ENCODE results near the gene ATP2A3.

ATP2A3 gene

DNA sequence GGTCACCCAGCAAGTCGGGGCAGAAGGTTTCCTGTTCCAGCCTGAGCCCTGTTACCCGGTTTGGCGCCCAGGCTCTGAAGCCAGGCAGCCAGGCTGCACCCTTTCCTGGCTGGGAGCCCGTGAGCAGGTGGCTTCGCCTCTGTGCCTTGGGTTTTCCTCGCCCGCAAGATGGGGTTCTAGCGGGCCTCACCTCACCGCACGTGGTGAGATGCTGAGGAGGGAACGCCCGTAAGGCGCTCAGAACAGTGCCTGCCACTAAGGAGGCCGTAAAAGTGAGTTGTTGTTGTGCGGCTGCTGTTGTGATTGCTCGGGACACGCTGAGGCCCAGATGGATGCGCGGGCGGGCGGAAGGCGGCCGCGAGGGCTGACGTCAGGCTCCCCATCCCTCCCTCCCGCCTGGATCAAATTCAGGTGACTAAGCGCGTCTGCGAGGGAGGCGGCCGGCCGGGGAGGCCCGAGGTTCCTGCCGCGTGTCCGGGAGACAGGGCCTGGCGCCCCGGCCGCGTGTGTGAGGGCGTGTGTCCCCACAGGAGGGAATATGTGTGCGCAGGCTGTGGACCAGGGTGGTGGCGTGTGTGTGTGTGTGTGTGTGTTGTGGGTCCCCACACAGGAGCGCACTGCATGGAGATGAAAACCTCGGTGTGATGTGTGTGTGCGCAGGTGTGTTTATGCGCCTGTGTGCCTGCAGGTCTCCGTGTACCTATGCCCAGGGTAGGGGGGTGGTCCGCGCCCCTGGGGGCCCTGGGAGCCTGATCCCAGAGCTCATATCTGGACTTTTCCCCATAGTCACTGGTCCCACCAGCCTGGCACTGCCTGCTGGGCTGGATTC lies 75.7 kb downstream of the ATP2A3 start:
- DNase-seq, result no peak

DNA sequence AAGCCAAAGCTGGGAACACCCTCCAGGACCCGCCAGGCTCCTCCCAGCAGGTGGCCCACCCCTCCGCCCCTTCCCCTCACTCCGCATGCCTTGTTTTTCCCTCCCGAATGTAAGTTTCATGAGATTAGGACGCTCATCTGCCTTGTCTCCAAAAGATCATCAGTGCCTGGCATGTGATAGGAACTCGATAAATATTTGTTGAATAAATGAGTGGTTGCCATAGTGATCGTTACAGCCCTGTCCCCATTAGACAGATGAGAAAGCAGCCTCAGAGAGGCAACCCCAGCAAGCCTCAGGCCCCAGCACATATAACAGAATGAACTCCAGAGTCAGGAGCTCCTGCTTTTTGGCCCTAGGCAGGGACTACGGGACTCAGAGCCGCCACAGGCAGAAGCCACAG lies 76.4 kb downstream of the ATP2A3 start:
- no peak for DNase-seq

DNA sequence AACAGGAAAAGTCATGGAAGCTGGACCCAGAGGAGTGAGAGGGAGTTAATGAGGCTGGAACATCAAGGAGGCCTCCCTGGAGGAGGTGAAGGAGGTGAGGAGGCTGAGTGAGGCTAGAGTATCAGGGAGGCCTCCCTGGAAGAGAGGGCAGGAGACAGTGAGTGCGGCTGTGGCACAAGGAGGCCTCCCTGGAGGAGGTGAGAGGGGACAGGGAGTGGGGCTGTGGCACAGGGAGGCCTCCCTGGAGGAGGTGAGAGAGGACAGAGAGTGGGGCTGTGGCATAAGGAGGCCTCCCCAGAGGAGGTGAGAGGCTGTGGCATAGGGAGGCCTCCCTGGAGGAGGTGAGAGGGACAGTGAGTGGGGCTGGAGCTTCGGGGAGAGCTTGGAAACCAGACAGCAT lies 76.8 kb downstream of the ATP2A3 start:
- no peak for DNase-seq

DNA sequence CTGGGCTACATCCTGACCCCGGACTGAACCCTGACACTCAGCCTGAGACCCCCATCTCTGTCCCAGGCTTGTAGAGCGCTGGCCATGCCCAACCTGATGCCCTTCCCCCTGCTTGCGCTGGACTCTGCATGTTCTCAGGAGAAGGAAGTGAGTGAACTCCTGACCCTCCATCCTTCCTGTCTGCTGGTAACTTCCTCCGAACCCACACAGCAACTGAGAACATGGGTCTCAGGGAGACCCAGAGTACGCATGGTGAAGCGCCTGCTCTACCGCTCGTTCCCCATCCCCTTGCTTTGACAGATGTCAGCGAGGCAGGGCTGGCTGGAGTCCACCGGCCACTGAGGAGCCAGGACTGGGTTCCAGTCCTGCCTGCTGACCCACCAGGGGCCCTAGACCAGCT lies 77.5 kb downstream of the ATP2A3 start:
- DNase-seq, result no peak

DNA sequence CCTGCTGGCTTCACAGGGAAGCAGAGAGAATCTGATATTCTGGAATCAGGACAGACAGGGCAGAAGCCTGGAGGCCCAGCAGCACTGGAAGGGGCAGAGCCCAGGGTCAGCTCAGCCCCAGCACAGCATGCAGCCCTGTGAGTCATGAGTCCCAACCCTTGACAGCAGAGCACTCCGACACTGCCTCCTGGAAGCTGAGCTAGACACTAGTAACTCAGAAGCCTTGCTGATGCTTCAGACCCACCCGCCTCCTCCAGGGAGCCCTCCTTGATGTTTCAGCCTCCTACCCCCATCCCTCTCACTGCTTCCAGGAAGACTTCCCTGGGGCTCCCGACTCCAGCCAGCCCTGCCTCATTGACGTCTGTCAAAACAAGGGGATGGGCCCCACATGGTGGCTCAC lies 78.3 kb downstream of the ATP2A3 start:
- no peak for DNase-seq

DNA sequence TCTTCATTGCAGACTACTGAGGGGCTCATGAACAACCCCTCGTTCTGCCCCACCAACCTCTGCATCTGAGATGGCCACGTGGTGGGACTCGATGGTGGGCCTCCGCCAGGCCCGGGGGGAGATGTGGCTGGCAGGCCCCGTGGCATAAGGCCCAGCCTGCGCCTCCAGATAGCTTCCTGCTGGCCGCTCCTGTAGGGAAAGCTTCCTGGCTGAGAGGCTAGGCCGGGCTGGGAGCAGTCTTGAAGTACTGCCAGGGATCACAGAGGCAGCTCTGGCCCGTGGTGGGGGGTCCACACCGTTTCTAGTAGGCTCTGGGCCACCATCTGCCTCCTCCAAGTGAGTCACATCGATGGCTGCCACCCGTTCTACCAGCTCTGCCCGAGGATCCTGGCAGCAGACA lies 79.0 kb downstream of the ATP2A3 start:
- no peak for DNase-seq

DNA sequence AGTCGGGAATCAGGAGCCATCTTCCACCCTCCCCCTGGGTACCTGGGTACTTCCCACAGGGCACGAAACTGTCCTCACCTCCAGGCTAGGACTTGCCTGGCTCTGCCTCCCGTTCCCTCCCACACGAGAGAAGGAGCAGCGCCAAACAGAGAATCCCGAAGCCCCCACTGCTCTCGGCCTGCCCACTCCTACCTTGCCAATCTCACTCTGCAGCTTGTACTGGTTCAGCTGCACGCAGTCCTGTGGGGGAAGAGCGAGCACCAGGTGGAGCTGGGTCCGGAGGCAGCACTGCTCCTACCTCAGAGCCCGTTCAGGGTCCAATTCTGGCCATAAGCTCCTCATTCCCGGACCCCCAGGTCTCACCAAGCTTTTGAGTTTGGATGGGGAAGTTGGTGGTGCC lies 80.0 kb downstream of the ATP2A3 start:
- no peak for DNase-seq

DNA sequence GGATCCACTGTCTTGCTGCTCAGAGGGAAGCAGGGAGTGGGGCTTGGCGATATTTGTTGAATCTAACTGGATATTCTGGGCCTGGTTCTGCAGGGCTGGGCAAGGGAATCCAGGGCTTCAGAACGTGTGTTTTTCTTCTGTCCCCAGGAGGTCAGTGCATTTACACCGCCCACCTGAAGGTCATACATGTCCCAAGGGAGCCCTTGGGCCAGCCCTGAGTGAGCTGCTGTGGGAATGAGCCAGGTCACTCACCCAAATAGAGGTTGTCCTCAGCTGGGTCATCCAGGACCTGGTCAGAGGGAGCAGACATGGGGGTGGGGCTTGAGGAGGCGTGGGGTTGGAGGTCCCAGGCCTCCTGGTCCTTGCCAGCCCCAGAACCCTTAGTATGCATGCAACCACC lies 82.0 kb downstream of the ATP2A3 start:
- DNase-seq, result no peak

DNA sequence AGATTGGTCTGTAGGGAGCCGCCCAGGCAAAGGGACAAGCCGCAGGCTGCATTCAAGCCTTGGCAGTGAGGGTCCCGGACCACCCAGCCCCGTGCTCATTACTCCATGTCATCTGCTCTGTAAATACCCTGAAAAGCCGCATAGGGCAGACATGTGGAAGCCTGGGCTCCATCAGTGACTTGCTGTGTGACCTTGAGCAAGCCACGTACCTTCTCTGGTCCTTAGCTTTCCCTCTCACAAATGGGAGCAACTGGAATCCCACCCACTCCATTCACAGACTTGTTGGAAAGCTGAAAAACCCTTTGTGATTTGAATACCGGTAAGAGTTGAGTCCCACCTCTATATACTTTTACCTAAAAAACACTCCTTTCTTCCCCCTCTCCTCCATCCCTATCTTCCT lies 83.3 kb downstream of the ATP2A3 start:
- no peak for DNase-seq

DNA sequence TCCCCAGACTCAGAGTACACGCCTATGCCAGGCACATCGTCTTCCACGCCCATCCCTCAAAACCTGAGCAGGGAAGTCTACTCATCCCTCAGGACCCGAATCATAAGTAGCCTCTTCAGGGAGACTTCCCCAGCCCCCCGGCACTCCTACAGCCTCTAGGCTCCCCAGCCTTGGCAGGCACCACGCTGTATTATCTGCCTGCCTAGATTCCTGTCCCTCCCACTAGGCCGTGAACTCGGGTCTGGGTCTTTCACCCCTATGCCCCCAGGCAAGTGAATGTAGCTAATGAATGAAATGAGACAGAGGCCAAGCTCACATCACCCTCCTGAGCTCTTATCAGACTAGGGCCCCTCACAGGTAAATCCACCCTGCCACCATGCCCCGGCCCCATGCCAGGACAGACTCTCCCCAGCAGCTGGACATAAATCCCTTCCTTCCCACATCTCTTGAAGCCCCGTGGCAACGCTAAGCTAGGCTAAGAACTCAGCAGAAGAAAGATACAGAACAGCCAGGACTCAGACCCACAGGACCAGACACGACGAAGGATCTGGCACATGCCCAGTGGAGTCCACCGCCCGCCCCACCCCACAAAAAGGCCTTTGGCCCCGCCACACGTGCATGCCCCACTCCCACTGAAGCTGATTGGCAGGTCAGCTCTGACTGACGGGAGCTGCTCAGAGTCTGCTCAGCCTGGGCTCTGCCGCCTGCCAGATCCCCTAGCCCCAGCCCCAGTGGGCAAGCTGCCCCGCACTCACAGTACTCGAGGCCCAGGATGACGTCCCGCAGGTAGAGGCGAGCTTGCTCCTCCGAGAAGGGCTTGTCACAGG lies 84.4 kb downstream of the ATP2A3 start:
- DNase-seq, result no peak

DNA sequence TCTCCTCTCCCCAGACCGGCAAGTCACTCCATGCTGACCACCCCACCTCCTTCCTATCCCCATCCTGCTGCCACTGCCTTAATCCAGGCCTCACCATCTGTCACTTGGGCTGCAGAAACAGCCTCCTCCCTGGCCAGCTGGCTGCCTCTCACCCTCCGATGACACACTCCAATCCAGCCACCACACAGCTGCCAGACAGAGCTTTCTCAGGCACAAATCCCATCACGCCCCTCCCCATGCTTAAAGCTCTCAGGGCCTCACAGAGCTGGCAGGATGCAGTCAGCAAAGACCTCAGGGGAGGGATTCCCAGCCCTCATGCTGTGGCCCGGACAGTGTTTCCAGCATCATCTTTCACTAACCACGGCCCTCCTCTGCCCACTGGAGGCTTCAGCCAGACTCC lies 85.1 kb downstream of the ATP2A3 start:
- DNase-seq, result no peak

DNA sequence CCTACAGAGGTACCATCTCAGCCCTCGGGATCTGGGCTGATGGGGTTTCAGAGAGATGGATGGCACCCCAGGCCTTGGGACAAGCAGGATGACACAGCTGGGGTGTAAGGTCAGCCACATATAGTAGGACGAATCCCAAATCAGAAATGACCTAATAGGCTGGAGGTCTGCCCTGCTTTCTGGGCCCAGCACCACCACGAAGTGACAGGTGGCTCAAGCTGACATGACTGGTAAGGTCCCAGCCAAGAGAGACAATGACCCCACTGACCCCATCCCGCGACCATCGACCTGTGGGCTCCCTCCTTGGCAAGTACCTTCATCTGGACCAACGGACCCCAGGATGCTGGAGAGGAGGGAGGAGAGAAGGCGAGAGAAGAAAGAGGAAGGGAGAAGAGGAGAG lies 87.0 kb downstream of the ATP2A3 start:
- no peak for DNase-seq

DNA sequence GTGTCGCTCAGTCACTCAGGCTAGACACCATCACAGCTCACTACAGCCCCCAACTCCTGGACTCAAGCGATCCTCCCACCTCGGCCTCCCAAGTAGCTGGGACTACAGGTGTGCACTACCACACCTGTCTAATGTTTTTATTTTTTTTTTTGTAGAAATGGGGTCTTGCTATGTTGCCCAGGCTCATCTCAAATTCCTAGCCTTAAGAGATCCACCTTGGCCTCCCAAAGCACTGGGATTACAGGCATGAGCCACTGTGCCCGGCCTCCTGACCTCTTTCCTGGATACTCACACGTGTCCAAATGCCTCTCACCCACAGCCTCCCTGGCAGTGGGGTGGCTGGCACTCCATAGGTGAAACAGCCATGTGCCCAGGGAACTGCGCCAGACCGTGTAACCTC lies 88.9 kb downstream of the ATP2A3 start:
- DNase-seq, result no peak

Measured in stimulated activated CD4-positive, alpha-beta T cell treated with anti-CD3 and anti-CD28 coated beads, Interleukin-4, amount 100 ng/mL, for 24 hours (primary cell).